SK-N-SH treated with all-trans-retinoic acid at 6 μM for 48 hours (cell line): Measurements from ENCODE around the gene DUSP16.

Source experiments
- ATAC-seq: fragments of 200-7000 bp; cut with Tn5 transposase; 3 replicates; pipeline ENCODE4 v1.9.1; 2020; ENCODE audit warnings: mild to moderate bottlenecking, moderate library complexity
- ARNTL ChIP-seq: fragments of 450-650 bp; formaldehyde crosslinking; IDR thresholded peaks from 2 replicates; pipeline ENCODE4 v1.5.0; 2020; ENCODE audit warnings: low read depth, mild to moderate bottlenecking, moderate library complexity, borderline replicate concordance
- BACH2 ChIP-seq: fragments of 250-450 bp; sonication (Bioruptor Pico); IDR thresholded peaks from 2 replicates; pipeline ENCODE4 v1.9.0; 2021; ENCODE audit warnings: mild to moderate bottlenecking, borderline replicate concordance
- CREB5 ChIP-seq: fragments of 250-450 bp; sonication (Bioruptor Pico); IDR thresholded peaks from 2 replicates; pipeline ENCODE4 v1.5.1; 2020; ENCODE audit warnings: low read depth, mild to moderate bottlenecking, moderate library complexity
- CSDC2 ChIP-seq: fragments of 250-450 bp; sonication (Bioruptor Pico); IDR thresholded peaks from 2 replicates; pipeline ENCODE4 v1.5.0; 2020; ENCODE audit warnings: mild to moderate bottlenecking, moderate library complexity
- GLIS3 ChIP-seq: fragments of 250-450 bp; sonication (Bioruptor Pico); IDR thresholded peaks from 2 replicates; pipeline ENCODE4 v1.5.0; 2020; ENCODE audit warnings: mild to moderate bottlenecking, moderate library complexity
- ISL1 ChIP-seq: fragments of 250-450 bp; sonication (Bioruptor Pico); IDR thresholded peaks from 2 replicates; pipeline ENCODE4 v2.1.2; 2022; ENCODE audit warnings: mild to moderate bottlenecking, moderate library complexity
- OSR1 ChIP-seq: fragments of 250-450 bp; sonication (Bioruptor Pico); IDR thresholded peaks from 2 replicates; pipeline ENCODE4 v1.8.0; 2022; ENCODE audit warnings: moderate library complexity, mild to moderate bottlenecking, inconsistent platforms
- POU6F1 ChIP-seq: fragments of 250-450 bp; sonication (Bioruptor Pico); IDR thresholded peaks from 2 replicates; pipeline ENCODE4 v1.8.0; 2021; ENCODE audit warnings: low read depth, mild to moderate bottlenecking, moderate library complexity, borderline replicate concordance
- RARB ChIP-seq: fragments of 250-450 bp; sonication (Bioruptor Pico); IDR thresholded peaks from 2 replicates; pipeline ENCODE4 v1.8.0; 2021; ENCODE audit warnings: mild to moderate bottlenecking, moderate library complexity
- TCF4 ChIP-seq: fragments of 250-450 bp; sonication (Bioruptor Pico); IDR thresholded peaks from 2 replicates; pipeline ENCODE4 v1.8.0; 2021; ENCODE audit warnings: mild to moderate bottlenecking, moderate library complexity, borderline replicate concordance
- TOX ChIP-seq: fragments of 250-450 bp; sonication (Bioruptor Pico); IDR thresholded peaks from 2 replicates; pipeline ENCODE4 v1.8.0; 2021; ENCODE audit warnings: mild to moderate bottlenecking, moderate library complexity, borderline replicate concordance
- ZNF565 ChIP-seq: fragments of 450-650 bp; formaldehyde crosslinking; conservative IDR thresholded peaks from 2 replicates; pipeline ENCODE4 v1.5.0; 2020; ENCODE audit warnings: low read depth, mild to moderate bottlenecking, moderate library complexity
- ZNF70 ChIP-seq: fragments of 450-650 bp; formaldehyde crosslinking; IDR thresholded peaks from 2 replicates; pipeline ENCODE4 v1.5.0; 2020; ENCODE audit warnings: mild to moderate bottlenecking, moderate library complexity
- ZNF8 ChIP-seq: fragments of 450-650 bp; formaldehyde crosslinking; IDR thresholded peaks from 2 replicates; pipeline ENCODE4 v1.5.0; 2020; ENCODE audit warnings: mild to moderate bottlenecking, moderate library complexity
- TF ChIP-seq, protein P1 (sequence below): fragments of 250-450 bp; sonication (Bioruptor Pico); IDR thresholded peaks from 2 replicates; pipeline ENCODE4 v1.8.0; 2020; ENCODE audit warnings: mild to moderate bottlenecking, moderate library complexity, borderline replicate concordance
- TF ChIP-seq, protein P2 (sequence below): fragments of 250-450 bp; sonication (Bioruptor Pico); IDR thresholded peaks from 2 replicates; pipeline ENCODE4 v1.5.1; 2021; ENCODE audit warnings: mild to moderate bottlenecking, moderate library complexity

The DUSP16 gene

DNA sequence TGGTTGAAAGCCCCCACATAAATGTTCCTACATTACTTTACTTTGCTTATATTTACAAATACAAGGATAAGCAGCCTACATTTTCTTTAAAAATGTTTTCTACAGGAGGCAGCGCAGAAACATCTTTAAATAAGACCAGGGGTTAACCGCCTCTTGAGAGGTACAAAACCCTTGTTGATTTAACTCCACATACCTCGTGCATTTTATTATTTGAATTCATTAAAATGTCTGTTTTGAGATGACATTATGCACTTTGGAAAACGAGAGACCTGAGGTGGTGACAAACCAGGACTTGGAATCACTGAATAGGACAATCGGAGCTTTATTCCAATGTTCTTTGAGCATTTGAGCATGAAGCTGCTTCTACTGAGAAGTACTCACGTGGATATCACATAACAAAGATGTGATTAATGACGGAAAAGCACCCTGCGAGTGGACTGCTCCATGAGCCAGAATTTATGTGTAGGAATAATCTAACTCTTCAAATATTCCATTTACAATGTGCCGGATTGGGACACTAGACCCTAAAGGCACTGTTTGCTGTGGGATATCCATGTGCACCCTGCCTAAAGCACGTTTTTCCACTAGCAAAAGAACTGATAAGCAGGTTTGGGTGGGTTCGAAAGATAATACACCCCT is 746 bp upstream of the DUSP16 start:
- ATAC-seq = no peak

GRCh38 chr12:12562016-12562483 is 613 bp downstream of the DUSP16 start:
- TF ChIP-seq, protein P1, sequence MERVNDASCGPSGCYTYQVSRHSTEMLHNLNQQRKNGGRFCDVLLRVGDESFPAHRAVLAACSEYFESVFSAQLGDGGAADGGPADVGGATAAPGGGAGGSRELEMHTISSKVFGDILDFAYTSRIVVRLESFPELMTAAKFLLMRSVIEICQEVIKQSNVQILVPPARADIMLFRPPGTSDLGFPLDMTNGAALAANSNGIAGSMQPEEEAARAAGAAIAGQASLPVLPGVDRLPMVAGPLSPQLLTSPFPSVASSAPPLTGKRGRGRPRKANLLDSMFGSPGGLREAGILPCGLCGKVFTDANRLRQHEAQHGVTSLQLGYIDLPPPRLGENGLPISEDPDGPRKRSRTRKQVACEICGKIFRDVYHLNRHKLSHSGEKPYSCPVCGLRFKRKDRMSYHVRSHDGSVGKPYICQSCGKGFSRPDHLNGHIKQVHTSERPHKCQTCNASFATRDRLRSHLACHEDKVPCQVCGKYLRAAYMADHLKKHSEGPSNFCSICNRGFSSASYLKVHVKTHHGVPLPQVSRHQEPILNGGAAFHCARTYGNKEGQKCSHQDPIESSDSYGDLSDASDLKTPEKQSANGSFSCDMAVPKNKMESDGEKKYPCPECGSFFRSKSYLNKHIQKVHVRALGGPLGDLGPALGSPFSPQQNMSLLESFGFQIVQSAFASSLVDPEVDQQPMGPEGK (CRISPR knock-in tag) = no peak
- no peak for TF ChIP-seq TCF4
- TF ChIP-seq CREB5 (CRISPR knock-in tag) = no peak
- no peak for TF ChIP-seq POU6F1 (CRISPR knock-in tag)
- no peak for TF ChIP-seq CSDC2
- TF ChIP-seq ZNF565 (CRISPR knock-in tag) = no peak
- no peak for TF ChIP-seq OSR1 (CRISPR knock-in tag)
- no peak for TF ChIP-seq GLIS3
- ATAC-seq = no peak

More for the DNA sequence above, 746 bp upstream of the DUSP16 start:
- TF ChIP-seq RARB (CRISPR knock-in tag) = no peak
- no peak for TF ChIP-seq POU6F1 (CRISPR knock-in tag)
- no peak for TF ChIP-seq CREB5 (CRISPR knock-in tag)
- TF ChIP-seq BACH2 (CRISPR knock-in tag) = no peak
- no peak for TF ChIP-seq TOX (CRISPR knock-in tag)

- no peak for TF ChIP-seq ZNF8 (CRISPR knock-in tag)
- TF ChIP-seq ZNF70 (CRISPR knock-in tag) = no peak
- no peak for TF ChIP-seq ARNTL
- no peak for TF ChIP-seq ISL1 (CRISPR knock-in tag)
- peak; percentile 11 for ATAC-seq
Observed at GRCh38 chr12:12561371-12562015, 1.2 kb downstream of the DUSP16 start.

DNA sequence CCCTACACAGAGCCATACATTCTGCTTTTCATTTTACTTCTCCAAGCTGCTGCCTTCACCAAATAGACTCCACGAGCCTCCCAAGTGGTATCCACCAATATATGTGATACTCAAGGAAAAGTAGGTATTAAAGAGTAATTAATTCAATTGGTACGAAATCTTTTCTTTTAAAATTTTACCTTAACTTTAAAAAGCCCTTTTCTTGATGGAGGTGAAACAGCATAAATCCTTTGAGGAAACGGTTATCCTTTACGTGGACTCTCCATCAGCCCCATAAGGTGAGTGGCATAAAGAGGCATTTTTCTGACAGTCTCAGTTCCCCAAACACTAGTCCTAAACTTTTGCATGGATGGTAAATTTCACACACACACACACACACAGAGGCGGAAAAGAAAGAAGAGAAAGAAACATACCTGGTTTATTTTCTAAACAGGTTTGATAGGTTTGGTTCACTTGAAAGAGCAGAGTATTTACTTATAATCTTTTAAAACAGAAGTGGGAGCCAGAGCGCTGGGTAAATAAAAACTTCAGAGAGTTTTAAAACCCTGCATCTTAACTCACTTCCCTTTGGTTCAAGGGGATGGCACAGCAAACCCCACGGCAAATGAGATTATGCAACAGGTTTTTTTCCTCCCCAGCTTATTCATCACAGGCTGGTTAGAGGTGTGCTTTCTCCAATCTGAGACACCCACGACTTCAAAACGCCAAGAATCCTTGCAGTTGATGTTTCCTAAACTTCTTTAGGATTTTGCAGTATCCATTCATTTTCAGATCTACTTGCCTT is 1.9 kb downstream of the DUSP16 start:
- TF ChIP-seq CSDC2 = no peak
- TF ChIP-seq ZNF565 (CRISPR knock-in tag) = no peak
- TF ChIP-seq, protein P2, sequence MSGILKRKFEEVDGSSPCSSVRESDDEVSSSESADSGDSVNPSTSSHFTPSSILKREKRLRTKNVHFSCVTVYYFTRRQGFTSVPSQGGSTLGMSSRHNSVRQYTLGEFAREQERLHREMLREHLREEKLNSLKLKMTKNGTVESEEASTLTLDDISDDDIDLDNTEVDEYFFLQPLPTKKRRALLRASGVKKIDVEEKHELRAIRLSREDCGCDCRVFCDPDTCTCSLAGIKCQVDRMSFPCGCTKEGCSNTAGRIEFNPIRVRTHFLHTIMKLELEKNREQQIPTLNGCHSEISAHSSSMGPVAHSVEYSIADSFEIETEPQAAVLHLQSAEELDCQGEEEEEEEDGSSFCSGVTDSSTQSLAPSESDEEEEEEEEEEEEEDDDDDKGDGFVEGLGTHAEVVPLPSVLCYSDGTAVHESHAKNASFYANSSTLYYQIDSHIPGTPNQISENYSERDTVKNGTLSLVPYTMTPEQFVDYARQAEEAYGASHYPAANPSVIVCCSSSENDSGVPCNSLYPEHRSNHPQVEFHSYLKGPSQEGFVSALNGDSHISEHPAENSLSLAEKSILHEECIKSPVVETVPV (CRISPR knock-in tag) = no peak
- no peak for TF ChIP-seq ISL1 (CRISPR knock-in tag)
- no peak for TF ChIP-seq ZNF8 (CRISPR knock-in tag)
- TF ChIP-seq, all 23 proteins: peak for 0
- ATAC-seq = peak; percentile 29
